K562 (cell line): ENCODE results near the gene PYGO2. TPM values are rescaled to one million over a fixed set of nuclear protein-coding genes. Genes with fewer than 3 reads are reported as not detected.
A peak's percentile ranks its signal among the peaks of the same experiment; 100 is the strongest.

Experiments used
- ATAC-seq: fragments of 200-7000 bp; cut with Tn5 transposase; 3 replicates; pipeline ENCODE4 v1.9.1; 2020; ENCODE audit warnings: moderate library complexity
- BruUV-seq: library from RNA; stranded (reverse); fragments of 400-500 nt; replicated peaks from 2 replicates; lab custom pipeline; 2021; lab: Mats Ljungman, UMichigan
- CTCF ChIA-PET: fragments of 300-600 bp; formaldehyde crosslinking; extraction: SDS; loops from one replicate; lab custom pipeline; 2021; ENCODE audit warnings: low intra/inter-chr PET ratio; lab: Yijun Ruan, JAX
- POLR2A ChIA-PET: fragments of 300-600, 350-650 bp; sonication (Branson Sonifier 250); formaldehyde crosslinking; extraction: SDS; loops from one replicate; lab custom pipeline; 2021; ENCODE audit warnings: antibody characterized with exemption, inconsistent platforms; lab: Yijun Ruan, JAX
- DNase-seq, 4 experiments: peaks; one replicate each; pipeline versions ENCODE4 v3.0.0 to v3.0.0-alpha.2; 2011 to 2018; ENCODE audit warnings: low spot score in 3 of 4, mixed read lengths in 3 of 4; ENCODE audit errors: extremely low read depth in 1 of 4
- FAIRE-seq: peaks from 2 replicates; lab custom pipeline; 2011; peaks lifted over from hg19 to GRCh38; lab: Jason Lieb, UNC
- H2AFZ ChIP-seq: 2 replicates; pipeline ENCODE4 v1.6.0; 2011; ENCODE audit warnings: low read depth, low read length, control low read depth, inconsistent platforms
- H3K27ac ChIP-seq: fragments of 200-600 bp; 3 replicates; pipeline ENCODE4 v1.8.0; 2011; ENCODE audit warnings: low read depth, mild to moderate bottlenecking, control low read depth, inconsistent platforms, low read length, moderate library complexity, mixed read lengths; ENCODE audit errors: extremely low read depth
- H3K27me3 ChIP-seq, 2 experiments: fragments of 300-600 bp in 1 of 2; 2 replicates in 1 of 2; 3 replicates in 1 of 2; pipeline versions ENCODE4 v1.6.0 to v1.8.0; 2011; ENCODE audit warnings: inconsistent platforms in 2 of 2, low read length in 2 of 2, mild to moderate bottlenecking in 1 of 2, mixed read lengths in 1 of 2, moderate library complexity in 1 of 2; ENCODE audit not compliant: control insufficient read depth in 2 of 2, insufficient read depth in 2 of 2
- H3K36me3 ChIP-seq: fragments of 300-600 bp; 3 replicates; pipeline ENCODE4 v1.8.0; 2011; ENCODE audit warnings: mild to moderate bottlenecking, low read length, inconsistent platforms; ENCODE audit not compliant: control insufficient read depth, insufficient read depth
- H3K4me1 ChIP-seq, 2 experiments: fragments of 200-600 bp in 1 of 2; replicated peaks in 1 of 2; 2 replicates in 1 of 2; 3 replicates in 1 of 2; pipeline versions ENCODE4 v1.5.1 to v1.8.0; 2011; ENCODE audit warnings: inconsistent platforms in 2 of 2, low read length in 2 of 2, mild to moderate bottlenecking in 1 of 2, mixed read lengths in 1 of 2, moderate library complexity in 1 of 2; ENCODE audit not compliant: control insufficient read depth in 2 of 2, insufficient read depth in 2 of 2
- H3K4me2 ChIP-seq: 2 replicates; pipeline ENCODE4 v1.6.1; 2011; ENCODE audit warnings: low read length, control low read depth, inconsistent platforms, mixed read lengths; ENCODE audit not compliant: insufficient read depth
- H3K4me3 ChIP-seq: fragments of 200-600 bp; sonication (generic), shearing (Covaris generic); 2 replicates; pipeline ENCODE4 v1.5.1; 2016; ENCODE audit warnings: control low read depth, inconsistent platforms
- H3K79me2 ChIP-seq: fragments of 200-600 bp; 3 replicates; pipeline ENCODE4 v1.8.0; 2011; ENCODE audit warnings: low read length, inconsistent platforms; ENCODE audit not compliant: control insufficient read depth, insufficient read depth
- H3K9ac ChIP-seq, 2 experiments: 2 replicates each; pipeline versions ENCODE4 v1.6.0 to v1.6.1; 2011; ENCODE audit warnings: low read depth in 2 of 2, low read length in 2 of 2, control low read depth in 1 of 2, inconsistent platforms in 1 of 2, mild to moderate bottlenecking in 1 of 2, mixed read lengths in 1 of 2; ENCODE audit not compliant: insufficient read depth in 1 of 2
- H3K9me1 ChIP-seq: one replicate; pipeline ENCODE4 v1.6.0; 2011; ENCODE audit warnings: inconsistent platforms, mild to moderate bottlenecking, low read length, moderate library complexity; ENCODE audit not compliant: control insufficient read depth, insufficient read depth
- H3K9me3 ChIP-seq: replicated peaks from 2 replicates; pipeline ENCODE4 v1.5.1; 2011; ENCODE audit warnings: low read depth, low read length, inconsistent platforms; ENCODE audit not compliant: control insufficient read depth, insufficient read depth
- H4K20me1 ChIP-seq: replicated peaks from 2 replicates; pipeline ENCODE4 v1.6.1; 2011; ENCODE audit warnings: low read length, inconsistent platforms, mixed read lengths; ENCODE audit not compliant: control insufficient read depth, insufficient read depth
- AFF4 ChIP-seq: sonication (generic); formaldehyde crosslinking; IDR thresholded peaks from 2 replicates; pipeline ENCODE4 v1.8.0; 2023; ENCODE audit warnings: mild to moderate bottlenecking, missing genetic modification reagents
- CCAR2 ChIP-seq: fragments of 200-400 bp; formaldehyde crosslinking; IDR thresholded peaks from 2 replicates; pipeline ENCODE4 v1.6.1; 2017; ENCODE audit warnings: mild to moderate bottlenecking, low read depth, low read length
- E2F6 ChIP-seq, 2 experiments: IDR thresholded peaks; 2 replicates each; pipeline ENCODE4 v1.6.1; 2011; ENCODE audit warnings: borderline replicate concordance in 1 of 2, control low read depth in 1 of 2, low read depth in 1 of 2, low read length in 1 of 2, mild to moderate bottlenecking in 1 of 2, mixed read lengths in 1 of 2, moderate library complexity in 1 of 2; ENCODE audit not compliant: insufficient read depth in 1 of 2, insufficient read length in 1 of 2, poor library complexity in 1 of 2, severe bottlenecking in 1 of 2; ENCODE audit errors: extremely low read depth in 1 of 2
- GATAD2A ChIP-seq: fragments of 450-650 bp; IDR thresholded peaks from 2 replicates; pipeline ENCODE4 v1.6.1; 2017
- HLTF ChIP-seq: fragments of 450-650 bp; IDR thresholded peaks from 2 replicates; pipeline ENCODE4 v1.6.1; 2016
- IFI16 ChIP-seq: fragments of 250-450 bp; sonication (Bioruptor Pico); IDR thresholded peaks from 2 replicates; pipeline ENCODE4 v2.1.2; 2022; ENCODE audit warnings: mild to moderate bottlenecking, inconsistent platforms
- PHF20 ChIP-seq: fragments of 450-650 bp; IDR thresholded peaks from 2 replicates; pipeline ENCODE4 v1.6.1; 2018; ENCODE audit not compliant: partially characterized antibody
- STAT5A ChIP-seq: IDR thresholded peaks from 2 replicates; pipeline ENCODE4 v1.6.1; 2012; ENCODE audit warnings: low read length, inconsistent platforms, borderline replicate concordance
- SUPT5H ChIP-seq: fragments of 450-650 bp; IDR thresholded peaks from 2 replicates; pipeline ENCODE4 v1.6.1; 2016
- WGBS: fragments of 100-300 bp; shearing (Covaris generic); methylation state at CpG from one replicate; pipeline ENCODE4 v1.1.6; 2016; ENCODE audit warnings: low coverage, mixed read lengths; ENCODE audit not compliant: insufficient coverage; ENCODE audit errors: missing lambda C conversion rate; 5-methylcytosine and 5-hydroxymethylcytosine counted together
- in situ Hi-C: fragments of 300-500 bp; cut with MboI; formaldehyde crosslinking; loops from 4 replicates; pipeline ENCODE4 v1.15.0; 2018; ENCODE audit warnings: inconsistent platforms, mixed read lengths
- intact Hi-C: fragments of 100-400 bp; cut with micrococcal nuclease; formaldehyde crosslinking; loops from 2 replicates; pipeline ENCODE4 v1.14.2; 2022
- polyA plus RNA-seq, 8 experiments: library from polyadenylated mRNA; depleted of rRNA in 4 of 8; stranded (reverse) in 5 of 8; unstranded in 3 of 8; fragments of >200 nt; fragmentation: Nextera tagmentation in 2 of 8; fragmentation: Illumina TruSeq in 1 of 8; extraction: Ambion mirVana in 2 of 8; extraction: Trizol in 1 of 8; gene quantifications; 2 replicates each; pipeline versions ENCODE4 v1.2.1 to v1.2.3, GENCODE V29; 2011 to 2014; ENCODE audit warnings: inconsistent platforms in 1 of 8, missing spikeins in 1 of 8
- total RNA-seq, 7 experiments: library from RNA; depleted of rRNA in 6 of 7; stranded (reverse); fragments of >200 nt in 6 of 7; fragmentation: Illumina TruSeq in 2 of 7; extraction: Trizol in 2 of 7; gene quantifications; 2 replicates each; pipeline versions ENCODE4 v1.2.1 to v1.2.3, GENCODE V29; 2011 to 2021; ENCODE audit warnings: low replicate concordance in 1 of 7
- TF ChIP-seq, protein P1 (sequence below): fragments of 250-450 bp; sonication (Bioruptor Pico); IDR thresholded peaks from 2 replicates; pipeline ENCODE4 v1.5.0; 2021
- TF ChIP-seq, protein P2 (sequence below): fragments of 450-650 bp; IDR thresholded peaks from 2 replicates; pipeline ENCODE4 v1.6.1; 2016
- TF ChIP-seq, protein P3 (sequence below), 2 experiments: IDR thresholded peaks; 2 replicates each; pipeline ENCODE4 v1.6.1; 2012; ENCODE audit warnings: improper control_type of control experiment in 2 of 2, low read depth in 2 of 2, low read length in 2 of 2, borderline replicate concordance in 1 of 2

Gene PYGO2
- total and polyA plus RNA-seq, 9 of the 15 experiments (the other 6 are each of a cell fraction or from before 2014, with no cell fraction given), result 8.3 to 36.2 (median 18.2) TPM

DNA sequence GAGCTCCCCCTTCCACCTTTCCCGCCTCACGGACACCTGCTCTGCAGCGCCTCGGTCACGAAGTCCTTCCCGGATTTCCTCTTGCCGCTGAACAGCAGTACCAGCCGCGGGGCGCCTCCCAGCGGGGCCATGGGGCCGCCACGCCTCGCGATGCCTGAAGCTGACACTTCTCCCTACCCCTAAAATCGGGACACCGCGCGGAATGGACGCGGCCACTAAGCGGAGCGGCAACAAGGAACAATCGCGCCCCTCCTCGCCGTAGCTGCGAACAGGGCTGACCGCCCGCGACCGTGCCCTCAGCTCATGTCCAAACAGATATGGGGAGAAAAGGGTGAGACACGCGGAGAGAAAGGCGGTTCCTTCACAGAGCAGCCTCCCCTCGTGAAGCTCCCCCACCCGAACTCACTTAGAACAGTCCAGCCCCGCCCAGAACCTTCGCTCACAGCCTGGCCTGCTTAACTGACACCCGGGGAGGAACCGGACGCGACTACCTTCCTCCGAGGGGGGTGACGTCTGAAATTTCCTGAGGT lies 25.0 kb downstream of the PYGO2 start, which contains the start of gene PMVK:
Gene PMVK (minus strand): TSS at position 165 of the 530 bp plus-strand sequence. CDS start 34 bp downstream, at position 131.
- H3K27me3 ChIP-seq, result no peaks in the 10 kb centered on the region
- CTCF ChIA-PET, result interaction anchor here (0.6 kb wide), 1 partner anchor 71 kb away, joined by 4 read pairs; no protein-coding TSS in a partner anchor
- TF ChIP-seq E2F6 (IDR thresholded peaks at IDR 0.05; ENCODE audit: borderline replicate concordance in 1 of 2, extremely low read depth in 1 of 2, insufficient read depth in 1 of 2, insufficient read length in 1 of 2, low read depth in 1 of 2, low read length in 1 of 2, poor library complexity in 1 of 2, severe bottlenecking in 1 of 2) (peak; percentile 100), SUPT5H (peak; percentile 85), CCAR2 (no peak), STAT5A (peak; percentile 26; the same call in 1 of the 2 replicates), IFI16 (CRISPR knock-in tag) (no peak), HLTF (peak; percentile 85; the same call in 1 of the 2 replicates), GATAD2A (peak; percentile 77; the same call in 1 of the 2 replicates), PHF20 (peak; percentile 87), AFF4 (CRISPR knock-in tag) (peak; percentile 75; the same call in 1 of the 2 replicates)
- TF ChIP-seq, protein P1, sequence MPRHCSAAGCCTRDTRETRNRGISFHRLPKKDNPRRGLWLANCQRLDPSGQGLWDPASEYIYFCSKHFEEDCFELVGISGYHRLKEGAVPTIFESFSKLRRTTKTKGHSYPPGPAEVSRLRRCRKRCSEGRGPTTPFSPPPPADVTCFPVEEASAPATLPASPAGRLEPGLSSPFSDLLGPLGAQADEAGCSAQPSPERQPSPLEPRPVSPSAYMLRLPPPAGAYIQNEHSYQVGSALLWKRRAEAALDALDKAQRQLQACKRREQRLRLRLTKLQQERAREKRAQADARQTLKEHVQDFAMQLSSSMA, result 0 out of 2 replicates have a peak, but pooled peaks have one; percentile 16
- TF ChIP-seq, protein P2, sequence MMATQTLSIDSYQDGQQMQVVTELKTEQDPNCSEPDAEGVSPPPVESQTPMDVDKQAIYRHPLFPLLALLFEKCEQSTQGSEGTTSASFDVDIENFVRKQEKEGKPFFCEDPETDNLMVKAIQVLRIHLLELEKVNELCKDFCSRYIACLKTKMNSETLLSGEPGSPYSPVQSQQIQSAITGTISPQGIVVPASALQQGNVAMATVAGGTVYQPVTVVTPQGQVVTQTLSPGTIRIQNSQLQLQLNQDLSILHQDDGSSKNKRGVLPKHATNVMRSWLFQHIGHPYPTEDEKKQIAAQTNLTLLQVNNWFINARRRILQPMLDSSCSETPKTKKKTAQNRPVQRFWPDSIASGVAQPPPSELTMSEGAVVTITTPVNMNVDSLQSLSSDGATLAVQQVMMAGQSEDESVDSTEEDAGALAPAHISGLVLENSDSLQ, result peak; percentile 97
- TF ChIP-seq, protein P3, sequence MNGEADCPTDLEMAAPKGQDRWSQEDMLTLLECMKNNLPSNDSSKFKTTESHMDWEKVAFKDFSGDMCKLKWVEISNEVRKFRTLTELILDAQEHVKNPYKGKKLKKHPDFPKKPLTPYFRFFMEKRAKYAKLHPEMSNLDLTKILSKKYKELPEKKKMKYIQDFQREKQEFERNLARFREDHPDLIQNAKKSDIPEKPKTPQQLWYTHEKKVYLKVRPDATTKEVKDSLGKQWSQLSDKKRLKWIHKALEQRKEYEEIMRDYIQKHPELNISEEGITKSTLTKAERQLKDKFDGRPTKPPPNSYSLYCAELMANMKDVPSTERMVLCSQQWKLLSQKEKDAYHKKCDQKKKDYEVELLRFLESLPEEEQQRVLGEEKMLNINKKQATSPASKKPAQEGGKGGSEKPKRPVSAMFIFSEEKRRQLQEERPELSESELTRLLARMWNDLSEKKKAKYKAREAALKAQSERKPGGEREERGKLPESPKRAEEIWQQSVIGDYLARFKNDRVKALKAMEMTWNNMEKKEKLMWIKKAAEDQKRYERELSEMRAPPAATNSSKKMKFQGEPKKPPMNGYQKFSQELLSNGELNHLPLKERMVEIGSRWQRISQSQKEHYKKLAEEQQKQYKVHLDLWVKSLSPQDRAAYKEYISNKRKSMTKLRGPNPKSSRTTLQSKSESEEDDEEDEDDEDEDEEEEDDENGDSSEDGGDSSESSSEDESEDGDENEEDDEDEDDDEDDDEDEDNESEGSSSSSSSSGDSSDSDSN (IDR thresholded peaks at IDR 0.05; ENCODE audit: borderline replicate concordance in 1 of 2, low read depth in 2 of 2, low read length in 2 of 2), result peak; percentile 11 to 65; a peak in 1 of 4 replicates

More for the DNA sequence above, 25.0 kb downstream of the PYGO2 start, which contains the start of gene PMVK:
- DNase-seq (peak; percentile 97 to 98 (median 97)), ATAC-seq (peak; percentile 95), FAIRE-seq (peak; percentile 94)
- H3K4me3 ChIP-seq, result peak within 1 kb of the TSS; percentile 53
- H3K4me2 ChIP-seq, result peak within 1 kb of the TSS; percentile 98
- 0% methylated on average over 41 of the region's 45 CpGs for WGBS
- H3K36me3 ChIP-seq, result no peaks in the 10 kb centered on the region
- POLR2A ChIA-PET, result interaction anchor here (0.5 to 1.6 kb wide), 21 partner anchors 9 to 1593 kb away, joined by 3 to 9 read pairs (median 3); partner anchors contain the start of genes LENEP and PYGO2
- no TSS peak for BruUV-seq
- H3K9ac ChIP-seq, result peak within 1 kb of the TSS; percentile 97 to 99
- H4K20me1 ChIP-seq, result no peaks in the 10 kb centered on the region
- peaks cover 18 to 37% of the 10 kb centered on the region in 2 experiments; a peak in 4 of 5 replicates for H3K4me1 ChIP-seq
- intact Hi-C loops (loop anchor here (2.0 to 5.0 kb wide), 3 partner anchors 52 to 378 kb away; partner anchors contain the start of gene UBE2Q1), in situ Hi-C loops (no loop called here)
- H2AFZ ChIP-seq, result peak within 1 kb of the TSS; percentile 100
- H3K9me1 ChIP-seq, result no peaks in the 10 kb centered on the region
- H3K27ac ChIP-seq, result peak within 1 kb of the TSS; percentile 100
- H3K79me2 ChIP-seq, result peaks cover 3% of the 10 kb centered on the region; the same call in 1 of the 3 replicates
- H3K9me3 ChIP-seq, result no peaks in the 10 kb centered on the region
